Upper lobe of left lung (tissue), 6 donors: ENCODE measurements around the gene SHISA7. TPM values are rescaled to one million over a fixed set of nuclear protein-coding genes. Genes with fewer than 3 reads are reported as not detected.

Source experiments
- ATAC-seq, 2 donors: fragments of 200-7000 bp; cut with Tn5 transposase; one replicate each; pipeline ENCODE4 v1.9.1; 2022; ENCODE audit warnings: mild to moderate bottlenecking in 2 of 2, moderate library complexity in 2 of 2; ENCODE audit not compliant: low FRiP score in 2 of 2
- DNase-seq, 2 donors: peaks; one replicate each; pipeline ENCODE4 v3.0.0-alpha.2; 2019 to 2020
- H3K27ac ChIP-seq, 4 donors: fragments of 200-600 bp; sonication (generic); one replicate each; pipeline ENCODE4 v1.5.1; 2016 to 2019
- H3K27me3 ChIP-seq, 4 donors: fragments of 200-600 bp; sonication (generic); one replicate each; pipeline ENCODE4 v1.5.1; 2017 to 2019
- H3K36me3 ChIP-seq, 4 donors: fragments of 200-600 bp; sonication (generic); one replicate each; pipeline ENCODE4 v1.5.1; 2016 to 2019
- H3K4me1 ChIP-seq, 4 donors: fragments of 200-600 bp; sonication (generic); one replicate each; pipeline ENCODE4 v1.5.1; 2018 to 2019
- H3K4me3 ChIP-seq, 4 donors: fragments of 200-600 bp; sonication (generic); one replicate each; pipeline ENCODE4 v1.5.1; 2017 to 2019; ENCODE audit warnings: mild to moderate bottlenecking in 2 of 4, moderate library complexity in 1 of 4
- H3K9me3 ChIP-seq, 4 donors: fragments of 200-600 bp; sonication (generic); one replicate each; pipeline ENCODE4 v1.5.1; 2018 to 2019
- CTCF ChIP-seq, 6 experiments: fragments of 450-650 bp in 4 of 6; fragments of 200-600 bp in 2 of 6; sonication (generic) in 2 of 6; IDR thresholded peaks; one replicate each; pipeline ENCODE4 v1.5.1; 2016 to 2019; ENCODE audit warnings: antibody characterized with exemption in 6 of 6
- EP300 ChIP-seq, 4 donors: sonication (generic); formaldehyde crosslinking; IDR thresholded peaks; one replicate each; pipeline ENCODE4 v1.5.1; 2017; ENCODE audit warnings: antibody characterized with exemption in 4 of 4, control low read depth in 2 of 4
- POLR2A ChIP-seq, 4 donors: fragments of 450-650 bp; IDR thresholded peaks; one replicate each; pipeline ENCODE4 v1.5.1; 2016 to 2017; ENCODE audit warnings: antibody characterized with exemption in 4 of 4, mild to moderate bottlenecking in 2 of 4
- POLR2AphosphoS5 ChIP-seq, 2 donors: sonication (generic); formaldehyde crosslinking; IDR thresholded peaks; one replicate each; pipeline ENCODE4 v1.5.1; 2017; ENCODE audit warnings: antibody characterized with exemption in 2 of 2
- WGBS, 2 donors: methylation state at CpG; one replicate each; pipeline ENCODE4 v1.1.5; 2017 to 2018; 5-methylcytosine and 5-hydroxymethylcytosine counted together
- total RNA-seq, 6 donors: library from RNA; depleted of rRNA in 4 of 6; stranded (reverse); fragments of >200 nt in 4 of 6; gene quantifications; one replicate each; pipeline versions ENCODE4 v1.1.0 to v1.2.1, GENCODE V29; 2016 to 2021
- donor health status: DM: no; HTN: no; CAD: no; lungs with moderate emphysema.
- donor health status: DM: no; HTN: yes; CAD: no; lungs with severe emphysema.

Gene SHISA7
- total RNA-seq, 6 donors from 2014 or later = not detected

GRCh38 chr19:55441319-55441691 is 1.8 kb downstream of the SHISA7 start:
- TF ChIP-seq POLR2A (IDR thresholded peaks at IDR 0.05) = no peak
- TF ChIP-seq CTCF (IDR thresholded peaks at IDR 0.05) = no peak
- TF ChIP-seq EP300 (IDR thresholded peaks at IDR 0.05) = no peak
- no peak for TF ChIP-seq POLR2AphosphoS5 (IDR thresholded peaks at IDR 0.05)
- Histone ChIP-seq H3K27ac (no peak overlapping the region), H3K4me1 (peaks cover 5 to 35% (median 10%) of the 10 kb centered on the region in 4 donors), H3K27me3 (peaks cover 0 to 68% (median 33%) of the 10 kb centered on the region in 4 donors), H3K36me3 (no peaks in the 10 kb centered on the region), H3K4me3 (no peak overlapping the region), H3K9me3 (no peaks in the 10 kb centered on the region)
- ATAC-seq (no peak), DNase-seq (no peak)
- 5% methylated on average over 19 to 21 of the region's 21 CpGs for WGBS, 2 donors

- Histone ChIP-seq H3K27ac (no peak overlapping the region), H3K4me1 (peaks cover 5 to 35% (median 10%) of the 10 kb centered on the region in 4 donors), H3K9me3 (no peaks in the 10 kb centered on the region), H3K27me3 (peaks cover 0 to 68% (median 33%) of the 10 kb centered on the region in 4 donors), H3K36me3 (no peaks in the 10 kb centered on the region), H3K4me3 (no peak overlapping the region)
- WGBS, 2 donors = 5 to 14% methylated on average over 19 to 30 of the region's 39 CpGs
- ATAC-seq = peak in 1 of 2 donors; percentile 7
- TF ChIP-seq EP300 (IDR thresholded peaks at IDR 0.05) = no peak
- no peak for TF ChIP-seq POLR2AphosphoS5 (IDR thresholded peaks at IDR 0.05)
- TF ChIP-seq POLR2A (IDR thresholded peaks at IDR 0.05) = no peak
- peak in 1 of 2 donors; percentile 74 for DNase-seq
These were observed 2.5 kb downstream of the SHISA7 start for GRCh38 chr19:55440411-55441105.

GRCh38 chr19:55439052-55439451 is 4.0 kb downstream of the SHISA7 start:
- H3K36me3 ChIP-seq = no peaks in the 10 kb centered on the region
- no peak overlapping the region for H3K27ac ChIP-seq
- TF ChIP-seq POLR2AphosphoS5 (IDR thresholded peaks at IDR 0.05) (no peak), POLR2A (IDR thresholded peaks at IDR 0.05) (no peak), EP300 (IDR thresholded peaks at IDR 0.05) (no peak), CTCF (IDR thresholded peaks at IDR 0.05) (no peak)
- H3K4me3 ChIP-seq = no peak overlapping the region
- no peaks in the 10 kb centered on the region for H3K9me3 ChIP-seq
- peaks cover 0 to 58% (median 29%) of the 10 kb centered on the region in 4 donors for H3K27me3 ChIP-seq
- ATAC-seq (no peak), DNase-seq (no peak)
- H3K4me1 ChIP-seq = peaks cover 5 to 35% (median 10%) of the 10 kb centered on the region in 4 donors
- 70 to 86% methylated on average over 5 of the region's 5 CpGs for WGBS, 2 donors

- TF ChIP-seq EP300 (IDR thresholded peaks at IDR 0.05) (no peak), POLR2A (IDR thresholded peaks at IDR 0.05) (no peak), POLR2AphosphoS5 (IDR thresholded peaks at IDR 0.05) (no peak), CTCF (IDR thresholded peaks at IDR 0.05) (no peak)
- H3K9me3 ChIP-seq = no peaks in the 10 kb centered on the region
- no peak overlapping the region for H3K4me3 ChIP-seq
- H3K27ac ChIP-seq = no peak overlapping the region
- no peaks in the 10 kb centered on the region for H3K36me3 ChIP-seq
- peaks cover 0 to 55% (median 26%) of the 10 kb centered on the region in 4 donors for H3K27me3 ChIP-seq
- ATAC-seq = peak; percentile 61 to 75
- H3K4me1 ChIP-seq = peaks cover 5 to 24% (median 10%) of the 10 kb centered on the region in 4 donors
- WGBS, 2 donors = 1% methylated on average over 17 of the region's 17 CpGs
- peak; percentile 56 to 91 for DNase-seq
These were observed 5.7 kb downstream of the SHISA7 start for GRCh38 chr19:55437410-55437809.

- ATAC-seq = no peak
- H3K4me3 ChIP-seq = no peak overlapping the region
- H3K27ac ChIP-seq = no peak overlapping the region
- no peaks in the 10 kb centered on the region for H3K36me3 ChIP-seq
- TF ChIP-seq CTCF (IDR thresholded peaks at IDR 0.05) (no peak), POLR2AphosphoS5 (IDR thresholded peaks at IDR 0.05) (no peak), EP300 (IDR thresholded peaks at IDR 0.05) (no peak), POLR2A (IDR thresholded peaks at IDR 0.05) (no peak)
- peaks cover 0 to 55% (median 21%) of the 10 kb centered on the region in 4 donors for H3K27me3 ChIP-seq
- no peak for DNase-seq
- no peaks in the 10 kb centered on the region for H3K9me3 ChIP-seq
- WGBS, 2 donors = 42 to 43% methylated on average over 8 of the region's 8 CpGs
- H3K4me1 ChIP-seq = peaks cover 5 to 18% (median 9%) of the 10 kb centered on the region in 4 donors
These were observed 6.3 kb downstream of the SHISA7 start for GRCh38 chr19:55436847-55437246.
